Hepatocyte (in vitro differentiated cells): ENCODE measurements around the gene ECE1.

Experiments used
- CTCF ChIP-seq: fragments of 200-600 bp; sonication (generic); IDR thresholded peaks from 2 replicates; pipeline ENCODE4 v1.5.1; 2016; ENCODE audit warnings: antibody characterized with exemption, mild to moderate bottlenecking; ENCODE audit not compliant: poor library complexity
- EZH2 ChIP-seq: fragments of 200-600 bp; sonication (generic); IDR thresholded peaks from 2 replicates; pipeline ENCODE4 v1.6.1; 2016; ENCODE audit warnings: antibody characterized with exemption, mild to moderate bottlenecking, borderline replicate concordance
- EZH2phosphoT487 ChIP-seq: fragments of 200-600 bp; sonication (generic); IDR thresholded peaks from one replicate; pipeline ENCODE4 v1.6.1; 2018; ENCODE audit warnings: antibody characterized with exemption, mild to moderate bottlenecking, low read depth, moderate library complexity; ENCODE audit not compliant: unreplicated experiment, severe bottlenecking

GRCh38 chr1:21335088-21335691 is 44.9 kb upstream of the ECE1 start:
- no peak for TF ChIP-seq CTCF
- no peak for TF ChIP-seq EZH2
- TF ChIP-seq EZH2phosphoT487: no peak
